HEK293T (cell line): ENCODE results near the gene ARL10.

Experiments used
- CTCF ChIA-PET: fragments of 350-600 bp; formaldehyde crosslinking; extraction: SDS; loops from one replicate; lab custom pipeline; 2021; ENCODE audit warnings: antibody characterized with exemption, inconsistent platforms; lab: Yijun Ruan, JAX
- POLR2A ChIA-PET: fragments of 350-600 bp; formaldehyde crosslinking; extraction: SDS; loops from one replicate; lab custom pipeline; 2020; ENCODE audit warnings: antibody characterized with exemption, inconsistent platforms; lab: Yijun Ruan, JAX
- DNase-seq: peaks from one replicate; pipeline ENCODE4 v3.0.0; 2012; ENCODE audit warnings: mixed read lengths; ENCODE audit errors: extremely low spot score
- ARNT ChIP-seq: fragments of 450-650 bp; IDR thresholded peaks from 2 replicates; pipeline ENCODE4 v1.6.1; 2017; ENCODE audit warnings: mild to moderate bottlenecking
- BHLHE40 ChIP-seq: fragments of 450-650 bp; IDR thresholded peaks from 2 replicates; pipeline ENCODE4 v1.6.1; 2016; ENCODE audit warnings: mild to moderate bottlenecking, moderate library complexity, borderline replicate concordance
- CTBP1 ChIP-seq: fragments of 450-650 bp; IDR thresholded peaks from 2 replicates; pipeline ENCODE4 v1.6.1; 2016; ENCODE audit warnings: borderline replicate concordance
- ELF4 ChIP-seq: fragments of 450-650 bp; IDR thresholded peaks from 2 replicates; pipeline ENCODE4 v1.6.1; 2017; ENCODE audit warnings: antibody characterized with exemption
- FOXA1 ChIP-seq: fragments of 450-650 bp; IDR thresholded peaks from 2 replicates; pipeline ENCODE4 v1.6.1; 2016; ENCODE audit warnings: mild to moderate bottlenecking
- FOXK2 ChIP-seq: fragments of 450-650 bp; IDR thresholded peaks from 2 replicates; pipeline ENCODE4 v1.6.1; 2016; ENCODE audit warnings: mild to moderate bottlenecking
- FOXM1 ChIP-seq: fragments of 450-650 bp; IDR thresholded peaks from 2 replicates; pipeline ENCODE4 v1.6.1; 2017; ENCODE audit warnings: mild to moderate bottlenecking, borderline replicate concordance
- HDGF ChIP-seq: fragments of 450-650 bp; IDR thresholded peaks from 2 replicates; pipeline ENCODE4 v1.6.1; 2017; ENCODE audit warnings: antibody characterized with exemption, borderline replicate concordance
- L3MBTL2 ChIP-seq: fragments of 450-650 bp; conservative IDR thresholded peaks from 2 replicates; pipeline ENCODE4 v1.6.1; 2016; ENCODE audit warnings: mild to moderate bottlenecking
- LEF1 ChIP-seq: fragments of 450-650 bp; IDR thresholded peaks from 2 replicates; pipeline ENCODE4 v1.6.1; 2017; ENCODE audit warnings: mild to moderate bottlenecking, borderline replicate concordance
- NFRKB ChIP-seq: fragments of 450-650 bp; IDR thresholded peaks from 2 replicates; pipeline ENCODE4 v1.6.1; 2016; ENCODE audit warnings: mild to moderate bottlenecking, moderate library complexity
- SP1 ChIP-seq: fragments of 450-650 bp; IDR thresholded peaks from 2 replicates; pipeline ENCODE4 v1.6.1; 2017
- SUZ12 ChIP-seq: fragments of 450-650 bp; IDR thresholded peaks from 2 replicates; pipeline ENCODE4 v1.6.1; 2016; ENCODE audit warnings: mild to moderate bottlenecking
- TARDBP ChIP-seq: fragments of 450-650 bp; IDR thresholded peaks from 2 replicates; pipeline ENCODE4 v1.6.1; 2016
- ZNF384 ChIP-seq: fragments of 450-650 bp; IDR thresholded peaks from 2 replicates; pipeline ENCODE4 v1.6.1; 2016
- TF ChIP-seq, protein P1 (sequence below): fragments of 450-650 bp; IDR thresholded peaks from 2 replicates; pipeline ENCODE4 v1.6.1; 2016

ARL10 gene

DNA sequence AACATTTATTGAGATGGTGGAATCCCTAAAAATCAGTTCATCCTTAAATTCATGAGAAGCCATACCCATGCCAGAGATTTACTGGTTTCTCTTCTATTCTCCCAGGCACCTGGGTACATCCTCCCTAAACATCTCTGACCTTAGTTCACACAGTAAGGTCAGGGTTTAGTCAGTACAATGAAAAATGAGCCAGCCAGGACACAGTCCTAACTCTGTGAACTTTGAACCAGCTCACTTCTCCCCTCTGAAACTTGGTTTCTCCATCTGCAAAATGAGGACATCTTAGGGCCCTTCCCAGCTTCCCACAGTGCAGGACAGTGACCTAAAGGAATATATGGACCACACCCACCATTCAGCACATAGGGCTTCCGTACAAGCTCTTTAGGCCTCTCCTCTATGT, 21.2 kb downstream of the ARL10 start:
- POLR2A ChIA-PET = no interaction called here
- no peak for DNase-seq
- CTCF ChIA-PET = no interaction called here
- TF ChIP-seq SUZ12 = no peak
- no peak for TF ChIP-seq ELF4
- TF ChIP-seq FOXK2 = no peak
- TF ChIP-seq FOXA1 = no peak
- no peak for TF ChIP-seq ZNF384
- no peak for TF ChIP-seq LEF1
- no peak for TF ChIP-seq NFRKB
- TF ChIP-seq, protein P1, sequence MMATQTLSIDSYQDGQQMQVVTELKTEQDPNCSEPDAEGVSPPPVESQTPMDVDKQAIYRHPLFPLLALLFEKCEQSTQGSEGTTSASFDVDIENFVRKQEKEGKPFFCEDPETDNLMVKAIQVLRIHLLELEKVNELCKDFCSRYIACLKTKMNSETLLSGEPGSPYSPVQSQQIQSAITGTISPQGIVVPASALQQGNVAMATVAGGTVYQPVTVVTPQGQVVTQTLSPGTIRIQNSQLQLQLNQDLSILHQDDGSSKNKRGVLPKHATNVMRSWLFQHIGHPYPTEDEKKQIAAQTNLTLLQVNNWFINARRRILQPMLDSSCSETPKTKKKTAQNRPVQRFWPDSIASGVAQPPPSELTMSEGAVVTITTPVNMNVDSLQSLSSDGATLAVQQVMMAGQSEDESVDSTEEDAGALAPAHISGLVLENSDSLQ = no peak
- TF ChIP-seq FOXM1 = no peak
- TF ChIP-seq HDGF = no peak
- TF ChIP-seq BHLHE40 = no peak
- TF ChIP-seq ARNT = no peak
- no peak for TF ChIP-seq L3MBTL2
- no peak for TF ChIP-seq SP1
- TF ChIP-seq TARDBP = no peak
- no peak for TF ChIP-seq CTBP1

DNA sequence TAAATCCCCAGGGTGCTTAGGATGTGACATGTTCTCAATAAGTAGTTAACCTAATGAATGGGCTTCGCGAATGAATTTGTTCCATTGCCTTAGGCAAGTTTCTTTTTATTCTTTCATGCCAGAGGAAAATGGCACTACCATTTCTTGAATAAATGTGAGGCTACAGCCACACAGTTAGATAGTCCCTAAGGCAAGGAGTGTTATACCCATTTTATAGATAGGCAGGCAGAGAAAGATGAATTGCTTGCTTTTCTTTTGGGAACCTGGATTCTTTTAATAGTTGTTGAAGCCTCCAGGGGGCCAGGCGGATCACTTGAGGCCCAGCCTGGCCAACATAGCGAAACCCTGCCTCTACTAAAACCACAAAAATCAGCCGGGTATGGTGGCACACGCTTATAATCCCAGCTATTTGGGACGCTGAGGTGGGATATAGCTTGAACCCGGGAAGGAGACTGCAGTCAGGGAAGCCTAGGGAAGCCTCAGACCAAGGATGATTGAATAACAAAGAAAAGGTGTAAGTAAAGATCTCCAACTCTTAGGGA, 22.2 kb downstream of the ARL10 start:
- no peak for TF ChIP-seq L3MBTL2
- no peak for TF ChIP-seq NFRKB
- no peak for TF ChIP-seq BHLHE40
- TF ChIP-seq ZNF384 = no peak
- TF ChIP-seq LEF1 = no peak
- no peak for TF ChIP-seq FOXM1
- no peak for TF ChIP-seq TARDBP
- no peak for TF ChIP-seq ELF4
- TF ChIP-seq, protein P1 = no peak
- TF ChIP-seq CTBP1 = no peak
- TF ChIP-seq ARNT = no peak
- ChIA-PET CTCF (interaction anchor here (0.7 kb wide), 1 partner anchor 541 kb away, joined by 3 read pairs; no protein-coding TSS in a partner anchor), POLR2A (interaction anchor here (1.0 to 3.3 kb wide), 6 partner anchors 10 to 155 kb away, joined by 4 to 22 read pairs (median 4); partner anchors contain the start of genes KIAA1191 and RNF44)
- no peak for DNase-seq

DNA sequence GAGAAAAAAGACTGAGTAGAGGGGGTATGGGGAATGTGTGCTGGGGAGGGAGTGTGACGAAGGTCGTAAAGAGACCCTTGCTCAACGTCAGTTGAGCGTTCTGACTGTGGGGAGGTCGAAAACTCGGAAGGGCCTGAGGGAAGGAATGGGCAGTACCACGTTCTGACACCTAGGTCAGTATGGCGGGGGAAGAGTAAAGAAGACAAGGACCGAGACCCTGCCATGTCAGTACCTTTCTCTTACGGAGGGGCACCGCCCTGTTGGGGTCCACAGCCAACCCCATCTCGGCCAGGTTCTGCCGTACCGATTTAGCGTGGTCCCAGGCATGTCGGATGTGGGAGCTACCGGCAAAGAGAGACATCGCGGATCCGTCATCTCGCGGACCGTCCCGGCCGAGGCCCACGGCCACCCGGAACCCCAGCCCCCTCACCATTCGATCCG, 22.7 kb downstream of the ARL10 start:
- peak; percentile 41 for DNase-seq
- ChIA-PET CTCF (no interaction called here), POLR2A (interaction anchor here (0.7 to 3.3 kb wide), 10 partner anchors 11 to 155 kb away, joined by 3 to 22 read pairs (median 4); partner anchors contain the start of genes CLTB, FAF2, KIAA1191 and RNF44)
- no peak for TF ChIP-seq SP1
- no peak for TF ChIP-seq LEF1
- TF ChIP-seq TARDBP = no peak
- no peak for TF ChIP-seq NFRKB
- TF ChIP-seq L3MBTL2 = no peak
- no peak for TF ChIP-seq CTBP1
- TF ChIP-seq ARNT = no peak
- no peak for TF ChIP-seq ELF4
- TF ChIP-seq FOXK2 = no peak
- TF ChIP-seq, protein P1 = no peak
- no peak for TF ChIP-seq HDGF
- no peak for TF ChIP-seq SUZ12

DNA sequence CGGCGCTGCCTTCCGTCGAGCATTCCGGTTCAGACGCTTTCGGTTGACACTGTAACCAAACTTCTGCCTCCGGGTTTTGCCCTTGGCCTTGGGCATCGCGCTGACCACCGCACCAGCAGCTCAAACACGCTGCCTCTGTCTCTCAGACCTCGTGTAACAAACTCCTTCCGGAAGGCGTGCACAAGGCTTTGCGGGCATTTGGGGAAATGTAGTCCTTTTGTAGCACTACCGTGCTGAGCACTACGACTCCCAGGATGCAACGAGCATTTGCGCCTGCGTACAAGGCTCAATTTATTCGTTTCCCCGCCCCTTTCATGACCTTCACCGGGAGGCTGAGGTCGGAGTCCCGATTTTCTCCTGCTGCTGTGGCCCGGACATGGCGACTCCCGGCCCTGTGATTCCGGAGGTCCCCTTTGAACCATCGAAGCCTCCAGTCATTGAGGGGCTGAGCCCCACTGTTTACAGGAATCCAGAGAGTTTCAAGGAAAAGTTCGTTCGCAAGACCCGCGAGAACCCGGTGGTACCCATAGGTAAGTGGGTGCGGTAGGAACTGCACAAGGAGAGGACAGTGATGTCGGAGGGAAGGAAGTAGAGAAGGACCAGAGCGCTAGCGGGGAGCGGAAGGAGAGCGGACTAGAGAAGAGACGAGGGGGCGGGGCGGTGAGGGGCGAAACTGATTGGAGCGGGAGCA, 23.3 kb downstream of the ARL10 start, which contains the start of the genes HIGD2A and NOP16:
Gene HIGD2A, plus strand, starts transcription at position 308 of the 691 bp plus-strand sequence. Its CDS starts 69 bp downstream, at position 377.
Gene NOP16, minus strand, starts transcription at position 155 of the 691 bp plus-strand sequence. Its CDS starts 59 bp downstream, at position 96.
- TF ChIP-seq BHLHE40 (no peak), ELF4 (peak; percentile 67), FOXK2 (no peak), CTBP1 (peak; percentile 98), NFRKB (peak; percentile 72), L3MBTL2 (peak; percentile 98)
- TF ChIP-seq, protein P1 = peak; percentile 53; the same call in 1 of the 2 replicates
- POLR2A ChIA-PET = interaction anchor here (0.7 to 3.3 kb wide), 10 partner anchors 11 to 154 kb away, joined by 3 to 22 read pairs (median 4); partner anchors contain the start of genes CLTB, FAF2, KIAA1191 and RNF44
- CTCF ChIA-PET = no interaction called here
- peak; percentile 98 for DNase-seq
